GM21529 (cell line): ENCODE measurements around the gene ZNF185.

Experiments
- ATAC-seq: cut with Tn5 transposase; IDR thresholded peaks from one replicate; pipeline ENCODE4 v1.9.1; 2021; ENCODE audit not compliant: unreplicated experiment

Gene ZNF185

DNA sequence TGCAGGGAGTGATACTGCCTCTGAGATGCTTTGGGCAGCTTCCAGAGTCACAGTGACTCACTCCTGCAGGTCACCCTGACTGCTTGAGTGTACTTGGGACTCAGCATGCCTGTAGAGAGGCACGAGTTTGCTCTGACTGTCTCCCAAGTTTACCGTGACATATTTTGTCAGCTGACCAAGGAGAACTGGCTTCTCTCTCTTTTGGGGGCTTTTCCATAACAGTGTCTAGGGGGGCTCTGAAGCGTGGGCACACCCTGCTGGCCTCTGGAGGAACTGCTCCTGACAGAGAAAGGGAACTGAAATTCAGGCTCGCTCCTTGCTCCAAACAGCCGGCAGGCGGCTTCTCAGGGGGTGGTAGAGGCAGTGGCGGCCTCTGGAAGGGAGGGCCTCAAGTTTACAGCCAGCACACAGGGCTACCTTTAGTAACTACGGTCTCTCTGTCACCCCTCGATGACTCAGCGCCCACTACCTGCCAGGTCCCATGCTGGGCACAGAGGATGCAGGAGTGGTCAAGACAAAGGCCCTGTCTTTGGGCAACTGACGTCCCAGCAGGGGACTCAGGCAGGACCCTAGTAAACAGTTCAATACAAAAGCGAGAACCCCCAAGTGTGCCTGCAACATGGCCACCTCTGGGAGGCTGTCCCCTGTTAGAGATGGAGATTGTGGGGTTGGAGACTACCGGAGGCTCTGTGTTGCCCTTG is 17.8 kb downstream of the ZNF185 start:
- ATAC-seq, result peak; percentile 86

DNA sequence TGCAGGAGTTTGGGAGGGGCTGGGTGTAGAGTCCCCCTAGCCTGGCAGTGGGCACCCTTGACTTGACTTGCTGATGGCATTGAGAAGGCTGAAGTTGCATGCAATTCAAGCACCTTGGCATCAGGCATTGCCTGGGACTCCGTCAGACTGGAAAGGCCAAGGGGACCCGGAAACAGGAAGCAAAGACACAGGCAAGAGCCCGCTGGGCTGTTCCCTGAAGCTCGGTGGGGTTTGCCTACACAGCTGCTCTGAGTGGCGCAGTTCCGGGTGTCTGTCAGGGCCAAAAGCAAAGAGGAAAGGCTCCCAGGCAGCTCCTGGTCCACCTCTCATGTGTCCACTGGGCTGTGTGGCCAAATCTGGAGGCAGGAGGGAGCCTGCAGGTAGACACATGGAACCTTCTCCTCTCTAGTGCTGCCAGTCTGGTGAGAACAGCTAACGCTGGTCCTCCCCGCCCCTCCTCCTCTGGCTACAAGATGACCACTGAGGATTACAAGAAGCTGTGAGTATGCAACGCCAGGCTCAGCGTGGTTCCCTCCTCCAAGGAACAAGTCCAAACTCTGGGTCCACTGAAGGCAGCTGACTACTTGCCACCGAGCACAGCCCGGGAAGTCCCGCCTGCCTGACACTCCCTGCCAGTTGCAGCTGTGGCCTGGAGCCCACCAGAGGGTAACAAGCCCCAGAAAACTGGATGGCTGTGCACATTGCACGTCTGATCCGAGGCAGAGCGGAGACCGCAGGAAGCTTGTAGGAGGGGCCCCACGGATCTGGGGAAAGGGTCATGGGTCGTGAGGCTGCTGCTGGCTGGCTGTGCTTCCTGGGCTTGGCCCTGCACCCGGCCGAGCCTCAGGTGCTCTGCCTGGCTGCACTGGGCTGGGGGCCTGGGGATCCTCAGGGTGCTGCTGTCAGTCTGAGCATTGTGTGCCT is 20.1 kb downstream of the ZNF185 start:
- ATAC-seq, result peak; percentile 37

GRCh38 chrX:152918707-152919106 is 20.8 kb downstream of the ZNF185 start:
- no peak for ATAC-seq

DNA sequence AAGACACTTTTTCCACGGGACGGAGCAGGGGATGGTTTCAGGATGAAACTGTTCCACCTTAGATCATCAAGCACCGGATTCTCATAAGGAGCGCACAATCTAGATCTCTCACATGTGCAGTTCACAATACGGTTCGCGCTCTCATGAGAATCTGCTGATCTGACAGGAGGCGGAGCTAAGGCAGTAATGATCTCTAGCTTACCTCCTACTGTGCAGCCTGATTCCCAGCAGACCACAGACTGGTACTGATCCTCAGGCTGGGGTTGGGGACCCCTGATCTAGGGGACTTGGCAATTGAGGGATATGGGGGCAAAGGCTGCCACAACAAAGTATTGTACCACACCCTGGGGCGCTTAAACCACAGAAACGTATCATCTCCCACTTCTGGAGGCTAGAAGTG is 25.7 kb downstream of the ZNF185 start:
- no peak for ATAC-seq

DNA sequence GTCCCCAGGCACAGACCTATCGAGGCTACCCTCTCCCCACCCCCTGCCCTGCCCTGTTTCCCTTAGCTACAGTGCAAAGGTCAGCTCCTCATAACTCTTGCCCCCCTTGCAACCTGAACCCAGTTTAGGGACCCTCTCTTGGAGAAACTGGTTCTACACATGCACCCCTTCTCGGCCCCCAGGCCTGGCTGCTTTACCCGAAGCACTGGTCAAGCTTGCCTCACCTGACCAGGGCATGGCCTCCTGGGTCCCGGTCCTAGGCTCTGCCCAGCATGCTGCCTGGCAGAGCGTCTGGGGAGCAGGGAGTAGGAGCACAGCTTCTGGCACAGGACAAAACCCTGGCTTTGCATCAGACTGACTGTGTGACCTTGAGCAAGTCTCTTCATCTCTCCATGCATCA is 28.0 kb downstream of the ZNF185 start:
- ATAC-seq, result no peak

GRCh38 chrX:152926279-152926678 is 28.4 kb downstream of the ZNF185 start:
- peak; percentile 87 for ATAC-seq

DNA sequence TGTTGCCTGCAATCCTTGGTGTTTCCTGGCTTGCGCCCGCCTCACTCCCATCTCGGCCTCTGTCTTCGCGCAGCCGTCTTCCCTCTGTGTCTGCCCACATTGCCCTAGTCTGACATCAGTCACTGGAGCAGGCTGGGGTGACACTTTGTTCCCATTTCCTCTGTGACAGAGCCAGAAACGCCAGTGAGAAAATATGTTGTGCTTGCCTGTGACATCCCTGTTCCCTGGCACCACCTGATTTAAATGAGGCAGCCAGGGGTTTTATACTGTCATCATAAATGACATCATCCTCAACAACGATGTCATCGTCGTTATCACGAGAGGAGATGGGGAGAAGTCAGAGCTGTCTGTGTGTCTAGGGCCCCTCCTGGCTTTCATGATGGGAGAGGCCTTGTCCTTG is 29.1 kb downstream of the ZNF185 start:
- ATAC-seq, result no peak

GRCh38 chrX:152927858-152928760 is 30.2 kb downstream of the ZNF185 start:
- no peak for ATAC-seq

DNA sequence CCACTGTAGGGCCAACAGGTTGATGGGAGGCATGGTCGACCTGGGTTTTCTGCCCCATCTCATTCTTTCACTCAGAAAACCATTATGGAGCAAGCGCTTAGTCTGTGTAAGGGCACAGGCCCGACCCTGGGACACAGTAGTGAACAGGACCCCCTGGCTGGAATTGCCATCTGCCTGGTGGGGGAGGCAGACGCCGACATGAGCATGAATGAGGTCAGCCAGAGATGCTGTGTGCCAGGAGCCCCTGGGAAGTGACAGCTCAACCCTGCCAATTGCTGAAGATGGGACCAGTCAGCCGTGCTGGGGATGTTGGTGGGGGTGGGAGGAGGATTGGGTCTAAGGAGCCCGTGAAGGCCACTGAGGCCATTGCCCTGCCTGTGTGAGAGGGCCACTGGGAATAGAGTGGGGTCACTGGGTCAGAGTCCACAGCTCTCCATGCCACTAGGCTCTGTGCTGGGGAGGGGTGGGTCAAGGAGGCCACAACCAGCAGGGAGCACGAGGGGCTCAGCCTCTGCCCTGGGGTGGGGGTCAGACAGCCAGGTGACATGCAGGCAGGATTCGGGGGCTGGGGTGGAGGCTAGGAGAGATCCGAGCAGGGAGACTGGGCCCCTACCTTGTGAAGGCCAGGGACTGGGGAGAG is 31.0 kb downstream of the ZNF185 start:
- no peak for ATAC-seq

DNA sequence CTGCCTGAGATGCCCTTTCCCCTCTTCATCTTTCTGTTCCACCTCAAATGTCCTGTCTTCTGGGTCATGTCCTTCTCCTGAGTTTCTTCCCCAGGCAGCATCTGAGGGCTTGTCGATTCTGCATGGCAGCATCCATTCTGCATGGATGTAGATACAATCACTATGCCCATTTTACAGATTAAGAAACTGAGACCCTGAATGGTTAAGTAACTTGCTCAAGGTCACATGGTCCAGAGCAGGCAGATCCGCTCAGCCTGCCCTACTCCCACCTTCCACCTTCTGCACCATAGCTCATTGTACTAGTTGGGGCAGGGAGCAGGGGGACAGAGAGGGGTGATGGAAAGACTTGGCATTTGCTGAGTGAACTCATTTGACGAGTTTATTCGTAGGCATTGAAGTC is 32.0 kb downstream of the ZNF185 start:
- no peak for ATAC-seq

DNA sequence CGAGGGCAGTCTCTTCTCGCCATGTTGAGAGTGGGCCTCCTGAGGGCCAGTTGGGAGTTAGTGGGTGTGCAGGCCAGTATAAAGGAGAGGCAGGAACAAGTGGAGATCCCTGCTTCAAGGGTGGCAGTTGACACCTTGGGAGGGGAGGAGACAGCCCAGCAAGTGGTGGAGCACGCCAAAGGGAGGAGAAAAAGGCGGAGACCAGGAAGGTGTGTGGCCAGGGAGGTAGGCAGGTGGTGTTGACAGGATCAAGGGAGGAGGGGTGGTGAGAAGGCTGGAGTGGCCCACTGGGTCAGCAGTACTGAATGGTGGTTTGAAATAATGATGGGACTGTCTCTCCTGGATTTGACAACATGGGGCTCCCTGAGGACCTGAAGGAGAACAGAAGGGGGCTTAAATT is 32.6 kb downstream of the ZNF185 start:
- no peak for ATAC-seq

- ATAC-seq, result no peak
Measured at GRCh38 chrX:152932144-152932543, 34.3 kb downstream of the ZNF185 start.

DNA sequence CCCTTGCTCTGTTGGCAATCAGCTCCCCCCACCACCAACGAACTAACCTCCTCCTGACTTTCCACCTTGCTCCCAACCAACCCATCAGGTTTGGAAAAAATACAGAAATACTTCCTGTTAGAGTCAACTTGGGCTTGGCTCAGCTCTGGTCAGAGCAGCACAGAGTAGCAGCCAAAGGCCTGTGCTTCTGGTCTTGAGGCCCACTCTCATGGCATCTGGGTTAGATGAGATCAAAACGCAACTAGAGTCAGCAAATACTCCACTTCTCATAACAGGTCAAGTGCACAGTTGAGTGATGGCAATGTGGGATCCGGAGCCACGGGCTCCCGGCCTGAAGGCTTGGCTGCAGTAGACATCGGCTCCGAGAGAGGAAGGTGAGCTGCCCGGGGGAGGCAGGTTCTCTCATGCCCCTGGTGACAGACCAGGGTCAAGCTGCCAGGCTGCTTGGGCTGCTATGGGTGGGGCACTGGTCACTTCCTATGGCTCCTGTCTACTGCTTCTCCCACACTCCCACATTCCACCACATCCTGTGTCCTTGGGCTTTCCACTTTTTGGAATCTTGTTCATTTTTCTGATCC is 34.8 kb downstream of the ZNF185 start:
- ATAC-seq, result no peak

DNA sequence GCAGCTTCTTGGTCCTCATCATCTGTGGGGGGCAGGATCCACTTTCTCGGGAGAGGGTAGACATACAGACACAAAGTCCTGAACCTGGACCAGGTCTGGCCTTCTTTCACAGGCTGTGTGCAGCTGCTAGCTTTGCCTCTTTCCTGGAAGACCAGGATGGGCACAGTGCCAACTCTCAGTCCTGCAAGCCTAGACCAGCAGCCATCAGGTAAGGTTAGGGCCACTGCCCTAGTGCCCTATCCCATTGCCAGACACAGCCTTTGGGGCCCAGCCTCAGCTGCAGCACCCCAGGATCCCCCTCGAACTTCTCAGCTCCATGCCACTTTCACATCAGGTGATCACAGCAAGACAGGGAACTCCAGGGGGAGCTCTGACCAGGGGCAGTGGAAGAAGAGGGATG is 38.4 kb downstream of the ZNF185 start:
- no peak for ATAC-seq

DNA sequence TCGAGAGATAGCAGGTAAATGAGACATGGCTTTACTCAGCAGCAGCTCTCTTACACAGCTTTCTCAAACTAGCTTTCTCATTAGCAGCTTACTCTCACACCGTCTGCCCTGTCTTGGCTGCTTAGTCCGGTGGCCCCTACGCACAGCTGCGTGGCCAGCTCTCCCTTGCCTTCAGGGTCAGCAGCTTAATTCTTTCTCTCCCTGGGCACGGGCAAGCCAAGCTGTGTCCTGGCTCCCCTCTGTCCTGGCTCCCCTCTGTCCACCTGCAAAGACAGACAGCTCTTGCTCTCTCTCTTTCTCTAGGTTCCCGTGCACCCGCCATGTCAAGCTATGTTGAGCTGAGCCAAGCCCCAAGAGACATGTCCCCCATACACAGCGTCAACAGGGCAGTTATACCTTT is 39.4 kb downstream of the ZNF185 start:
- ATAC-seq, result no peak

DNA sequence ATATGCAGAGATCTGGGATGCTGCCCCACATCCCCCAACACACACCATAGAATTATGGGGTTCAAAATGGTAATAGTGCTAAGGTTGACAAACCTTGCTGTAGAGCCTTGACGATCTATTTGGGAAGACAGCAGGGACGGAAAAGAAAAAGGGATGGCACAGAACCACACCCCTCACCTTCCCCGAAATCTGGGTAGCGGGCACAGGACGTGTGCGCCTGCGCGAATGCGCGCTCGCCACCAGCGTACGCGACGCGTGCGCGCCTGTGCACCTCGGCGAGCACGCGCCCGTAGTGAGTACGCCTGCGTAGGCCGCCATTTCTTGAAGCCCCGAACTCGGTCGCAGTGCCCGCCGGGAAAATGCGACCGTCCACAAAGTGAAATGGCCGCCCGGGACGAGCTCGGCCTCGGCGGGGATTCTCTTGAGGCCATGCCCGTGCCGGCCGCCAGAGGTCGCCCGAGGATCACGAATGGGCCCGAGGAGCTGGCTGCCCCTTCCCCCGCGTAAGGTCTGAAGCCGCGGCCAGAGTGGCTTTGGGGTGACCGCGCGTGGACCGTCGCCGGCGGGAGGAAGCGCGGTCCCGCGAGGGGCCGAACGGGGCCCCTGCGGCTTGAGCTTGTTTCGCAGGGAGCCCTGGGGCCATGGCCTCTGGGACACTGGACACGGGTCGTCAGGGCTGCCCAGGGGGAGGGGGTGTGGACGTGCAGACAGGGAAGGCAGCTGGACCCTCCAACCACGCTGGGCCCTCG is 43.6 kb downstream of the ZNF185 start:
- ATAC-seq, result peak; percentile 86

GRCh38 chrX:152942077-152942442 is 44.2 kb downstream of the ZNF185 start:
- ATAC-seq, result no peak

DNA sequence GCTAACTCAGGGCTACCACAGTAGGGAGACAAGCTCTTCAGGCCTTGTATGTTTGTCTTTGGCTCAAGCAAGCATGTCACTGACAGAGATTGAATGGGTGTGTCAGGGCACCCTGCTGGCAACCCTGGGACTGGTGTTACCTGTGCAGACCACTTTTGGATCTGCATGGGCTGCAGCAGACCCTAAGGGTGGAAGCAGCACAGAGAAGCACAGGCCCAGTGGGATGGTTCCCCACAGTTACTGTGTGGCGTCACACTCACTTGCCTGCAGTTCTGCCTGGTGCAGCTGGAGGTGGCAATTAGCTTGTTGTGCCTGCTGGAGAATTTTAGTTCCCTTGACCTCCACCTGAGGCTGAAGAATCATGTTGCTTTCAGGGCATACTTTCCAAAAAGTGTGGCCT is 46.0 kb downstream of the ZNF185 start:
- ATAC-seq, result no peak

DNA sequence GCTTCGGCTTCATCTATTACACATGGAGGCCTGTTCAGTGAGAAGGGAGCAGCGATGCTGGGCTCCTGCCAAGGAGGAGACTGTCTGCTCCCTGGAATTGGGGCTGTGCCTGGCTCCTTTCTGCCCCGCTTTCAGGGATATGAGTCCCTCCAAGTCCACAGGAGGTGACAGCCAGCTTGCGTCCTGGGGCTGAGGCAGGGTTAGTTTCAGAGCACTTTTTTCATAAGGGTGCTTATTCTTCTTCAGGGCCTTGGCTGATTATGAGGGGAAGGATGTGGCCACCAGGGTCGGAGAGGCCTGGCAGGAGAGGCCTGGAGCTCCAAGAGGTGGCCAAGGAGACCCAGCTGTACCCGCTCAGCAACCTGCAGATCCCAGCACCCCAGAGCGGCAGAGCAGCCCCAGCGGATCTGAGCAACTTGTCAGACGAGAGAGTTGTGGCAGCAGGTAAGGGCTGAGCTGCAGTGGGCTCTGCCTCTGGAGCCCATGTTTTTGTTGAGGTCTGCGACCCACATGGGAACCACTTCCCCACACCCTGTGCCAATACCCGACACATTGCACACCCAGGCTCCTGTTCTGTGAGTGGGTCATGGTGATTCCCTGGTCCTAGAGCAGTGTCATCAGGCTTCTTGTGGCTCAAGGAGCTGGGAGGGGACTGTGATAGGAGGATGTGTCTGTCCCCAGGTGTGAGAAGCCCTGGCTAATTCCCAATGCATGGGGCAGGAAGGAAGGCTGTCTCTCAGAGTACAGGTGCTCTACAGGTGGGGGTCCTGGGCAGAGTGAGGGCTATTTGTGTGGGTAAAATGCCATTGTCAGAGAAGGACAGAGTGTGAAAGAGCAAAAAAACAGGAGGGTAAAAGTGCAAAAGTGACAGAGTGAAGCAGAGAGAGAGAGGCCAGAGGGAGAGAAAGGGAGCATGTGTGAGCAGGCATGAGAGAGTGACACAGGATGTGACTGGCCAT is 47.4 kb downstream of the ZNF185 start:
- no peak for ATAC-seq
